ENCODE results near the gene FRYL.
"Not testable (repeated sequence)": the region's sequence is repeated elsewhere in the genome, so short reads cannot be mapped to it uniquely, and the experiment has no call there.

FRYL gene

DNA sequence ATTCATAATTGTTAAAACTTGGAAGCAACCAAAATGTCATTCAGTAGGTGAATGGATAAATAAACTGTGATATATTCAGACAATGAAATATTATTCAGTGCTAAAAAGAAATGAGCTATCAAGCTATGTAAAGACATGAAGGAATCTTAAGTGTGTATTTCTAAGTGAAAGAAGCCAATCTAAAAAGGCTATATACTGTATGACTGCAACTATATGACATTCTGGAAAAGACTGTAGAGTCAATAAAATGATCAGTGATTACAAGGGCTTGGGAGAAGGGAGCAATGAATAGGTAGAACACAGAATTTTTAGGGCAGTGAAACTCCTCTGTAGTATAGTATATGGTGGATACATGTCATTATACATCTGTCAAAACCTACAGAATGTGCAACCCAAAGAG is 139.9 kb downstream of the FRYL start:
- H3K27me3 ChIP-seq (ENCODE audit: control insufficient read depth, insufficient read depth, low read length), result no peaks in the 10 kb centered on the region
- peaks cover 4% of the 10 kb centered on the region for H3K4me1 ChIP-seq (ENCODE audit: control insufficient read depth, insufficient read depth, low read length)
- H3K9ac ChIP-seq (ENCODE audit: low read depth, low read length), result no peak overlapping the region
- H3K36me3 ChIP-seq (ENCODE audit: control insufficient read depth, insufficient read depth, low read length), result no peaks in the 10 kb centered on the region
- H3K9me3 ChIP-seq (ENCODE audit: control insufficient read depth, insufficient read depth, low read length), result no peaks in the 10 kb centered on the region
- H3K4me3 ChIP-seq (ENCODE audit: low read depth, low read length), result no peak overlapping the region

DNA sequence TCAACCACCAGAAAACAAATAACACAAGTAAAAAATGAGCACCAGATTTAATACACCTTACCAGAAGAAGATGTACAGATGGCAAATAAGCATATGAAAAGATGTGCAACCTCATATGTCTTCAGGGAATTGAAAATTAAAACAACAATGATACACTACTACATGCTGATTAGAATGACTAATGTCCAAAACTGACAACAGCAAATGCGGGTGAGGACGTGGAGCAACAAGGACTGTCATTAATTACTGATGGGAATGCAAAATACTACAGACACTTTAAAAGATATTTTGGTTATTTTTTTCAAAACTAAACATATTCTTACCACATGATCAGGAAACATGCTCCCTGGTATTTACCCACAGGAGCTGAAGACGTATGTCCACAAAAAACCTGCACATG is 140.3 kb downstream of the FRYL start:
- Histone ChIP-seq H3K27me3 (ENCODE audit: control insufficient read depth, insufficient read depth, low read length) (no peaks in the 10 kb centered on the region), H3K4me3 (ENCODE audit: low read depth, low read length) (no peak overlapping the region), H3K9ac (ENCODE audit: low read depth, low read length) (no peak overlapping the region), H3K4me1 (ENCODE audit: control insufficient read depth, insufficient read depth, low read length) (peaks cover 4% of the 10 kb centered on the region), H3K36me3 (ENCODE audit: control insufficient read depth, insufficient read depth, low read length) (no peaks in the 10 kb centered on the region), H3K9me3 (ENCODE audit: control insufficient read depth, insufficient read depth, low read length) (no peaks in the 10 kb centered on the region)

DNA sequence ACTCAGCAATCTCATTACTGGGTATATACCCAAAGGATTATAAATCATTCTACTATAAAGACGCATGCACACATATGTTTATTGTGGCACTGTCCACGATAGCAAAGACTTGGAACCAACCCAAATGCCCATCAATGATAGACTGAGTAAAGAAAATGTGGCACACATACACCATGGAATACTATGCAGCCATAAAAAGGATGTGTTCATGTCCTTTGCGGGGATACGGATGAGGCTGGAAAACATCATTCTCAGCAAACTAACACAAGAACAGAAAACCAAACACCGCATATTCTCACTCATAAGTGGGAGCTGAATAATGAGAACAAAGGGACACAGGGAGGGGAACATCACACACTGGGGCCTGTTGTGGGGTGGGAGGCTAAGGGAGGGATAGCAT is 141.5 kb downstream of the FRYL start:
- H3K36me3 ChIP-seq (ENCODE audit: control insufficient read depth, insufficient read depth, low read length); H3K4me3 ChIP-seq (ENCODE audit: low read depth, low read length); H3K4me1 ChIP-seq (ENCODE audit: control insufficient read depth, insufficient read depth, low read length); H3K9me3 ChIP-seq (ENCODE audit: control insufficient read depth, insufficient read depth, low read length); H3K27me3 ChIP-seq (ENCODE audit: control insufficient read depth, insufficient read depth, low read length); H3K9ac ChIP-seq (ENCODE audit: low read depth, low read length): not testable (repeated sequence)

DNA sequence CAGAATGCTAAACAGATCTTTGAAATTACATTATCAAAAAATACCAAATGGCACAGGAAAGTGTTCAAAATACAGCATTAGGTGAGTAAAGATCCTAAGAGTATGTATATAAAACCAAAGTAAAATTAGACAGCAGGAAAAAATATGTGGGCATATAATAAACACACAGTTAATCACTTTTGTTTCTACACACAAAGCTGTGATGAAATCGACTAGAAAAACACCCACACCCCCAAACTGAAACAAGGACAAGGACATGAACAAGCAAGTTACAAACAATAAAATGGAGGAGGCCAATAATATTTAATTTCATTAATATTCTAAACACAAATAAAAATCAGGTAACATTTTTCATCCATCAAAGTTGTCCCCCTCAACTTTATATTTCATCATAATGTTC is 143.2 kb downstream of the FRYL start:
- Histone ChIP-seq H3K4me3 (ENCODE audit: low read depth, low read length) (no peak overlapping the region), H3K9me3 (ENCODE audit: control insufficient read depth, insufficient read depth, low read length) (no peaks in the 10 kb centered on the region), H3K36me3 (ENCODE audit: control insufficient read depth, insufficient read depth, low read length) (no peaks in the 10 kb centered on the region), H3K4me1 (ENCODE audit: control insufficient read depth, insufficient read depth, low read length) (peaks cover 8% of the 10 kb centered on the region), H3K27me3 (ENCODE audit: control insufficient read depth, insufficient read depth, low read length) (no peaks in the 10 kb centered on the region), H3K9ac (ENCODE audit: low read depth, low read length) (no peak overlapping the region)

DNA sequence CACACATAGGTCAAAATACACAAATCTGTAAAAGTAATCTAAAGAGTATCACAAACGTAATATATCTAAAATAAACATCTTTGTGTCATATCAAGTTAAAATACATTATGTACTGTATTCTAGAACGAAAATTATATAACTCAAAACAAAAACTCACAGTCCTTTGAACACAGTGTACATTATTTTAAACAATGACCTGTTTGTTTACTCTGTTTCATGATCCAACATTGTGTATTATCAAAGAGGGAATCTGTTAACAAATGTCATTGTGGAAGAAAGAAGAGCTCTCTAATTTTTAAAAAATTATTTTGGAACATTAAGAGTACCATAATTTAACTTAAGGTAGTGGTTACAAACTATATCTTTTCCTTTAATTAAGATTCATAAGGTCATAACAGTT is 144.1 kb downstream of the FRYL start:
- Histone ChIP-seq H3K4me1 (ENCODE audit: control insufficient read depth, insufficient read depth, low read length) (peaks cover 6% of the 10 kb centered on the region), H3K27me3 (ENCODE audit: control insufficient read depth, insufficient read depth, low read length) (no peaks in the 10 kb centered on the region), H3K36me3 (ENCODE audit: control insufficient read depth, insufficient read depth, low read length) (no peaks in the 10 kb centered on the region), H3K9ac (ENCODE audit: low read depth, low read length) (no peak overlapping the region), H3K4me3 (ENCODE audit: low read depth, low read length) (no peak overlapping the region), H3K9me3 (ENCODE audit: control insufficient read depth, insufficient read depth, low read length) (no peaks in the 10 kb centered on the region)

DNA sequence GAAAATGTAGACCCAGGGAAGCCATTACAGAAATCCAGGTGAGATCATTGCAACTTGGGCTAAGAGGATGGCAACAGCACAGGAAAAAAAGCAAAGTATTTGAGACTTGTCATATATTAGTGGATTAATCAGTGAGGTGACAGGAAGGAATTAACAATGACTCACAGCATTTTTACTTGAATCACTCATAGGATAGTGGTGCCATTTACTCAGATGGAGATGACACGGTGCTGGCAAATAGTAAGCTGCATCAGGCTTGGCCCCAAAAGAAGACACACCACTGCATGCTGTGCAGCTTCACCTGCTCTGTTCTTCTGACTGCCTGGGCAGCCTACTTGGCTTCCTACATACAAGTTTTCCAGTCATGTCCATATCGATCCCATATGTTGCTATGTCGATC is 144.8 kb downstream of the FRYL start:
- H3K4me3 ChIP-seq (ENCODE audit: low read depth, low read length), result no peak overlapping the region
- no peak overlapping the region for H3K9ac ChIP-seq (ENCODE audit: low read depth, low read length)
- no peaks in the 10 kb centered on the region for H3K27me3 ChIP-seq (ENCODE audit: control insufficient read depth, insufficient read depth, low read length)
- peaks cover 3% of the 10 kb centered on the region for H3K4me1 ChIP-seq (ENCODE audit: control insufficient read depth, insufficient read depth, low read length)
- H3K36me3 ChIP-seq (ENCODE audit: control insufficient read depth, insufficient read depth, low read length), result no peaks in the 10 kb centered on the region
- H3K9me3 ChIP-seq (ENCODE audit: control insufficient read depth, insufficient read depth, low read length), result no peaks in the 10 kb centered on the region

DNA sequence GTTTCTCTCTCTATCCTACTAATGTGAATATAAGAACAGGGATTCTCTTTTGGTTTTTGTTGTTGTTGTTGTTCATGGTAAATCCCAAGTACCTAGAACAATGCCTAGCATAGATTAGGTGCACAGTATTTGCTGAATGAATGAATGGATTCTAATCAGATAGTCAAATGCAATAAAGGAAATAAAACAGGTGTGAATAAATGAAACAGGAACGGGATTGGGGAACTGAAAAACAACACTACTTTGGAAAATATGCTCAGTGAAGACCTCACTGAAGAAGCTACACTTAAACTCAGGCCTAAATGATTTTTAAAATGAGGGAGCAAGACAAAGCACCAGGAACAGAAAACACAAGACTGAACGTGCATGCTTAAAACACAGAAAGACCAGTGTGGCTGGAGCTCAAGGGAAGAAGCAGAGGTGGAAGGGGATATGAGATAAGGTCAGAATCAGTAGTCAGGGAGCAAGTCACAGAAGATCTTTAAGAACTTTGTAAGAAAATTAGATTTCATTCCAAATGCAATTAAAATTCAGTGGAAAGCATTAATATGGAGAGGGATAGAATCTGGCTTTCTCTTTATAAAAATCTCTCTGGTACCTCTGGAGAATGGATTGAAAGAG is 145.3 kb downstream of the FRYL start:
- H3K4me1 ChIP-seq (ENCODE audit: control insufficient read depth, insufficient read depth, low read length), result peaks cover 3% of the 10 kb centered on the region
- H3K27me3 ChIP-seq (ENCODE audit: control insufficient read depth, insufficient read depth, low read length), result no peaks in the 10 kb centered on the region
- H3K4me3 ChIP-seq (ENCODE audit: low read depth, low read length), result no peak overlapping the region
- no peak overlapping the region for H3K9ac ChIP-seq (ENCODE audit: low read depth, low read length)
- H3K9me3 ChIP-seq (ENCODE audit: control insufficient read depth, insufficient read depth, low read length), result no peaks in the 10 kb centered on the region
- H3K36me3 ChIP-seq (ENCODE audit: control insufficient read depth, insufficient read depth, low read length), result no peaks in the 10 kb centered on the region

DNA sequence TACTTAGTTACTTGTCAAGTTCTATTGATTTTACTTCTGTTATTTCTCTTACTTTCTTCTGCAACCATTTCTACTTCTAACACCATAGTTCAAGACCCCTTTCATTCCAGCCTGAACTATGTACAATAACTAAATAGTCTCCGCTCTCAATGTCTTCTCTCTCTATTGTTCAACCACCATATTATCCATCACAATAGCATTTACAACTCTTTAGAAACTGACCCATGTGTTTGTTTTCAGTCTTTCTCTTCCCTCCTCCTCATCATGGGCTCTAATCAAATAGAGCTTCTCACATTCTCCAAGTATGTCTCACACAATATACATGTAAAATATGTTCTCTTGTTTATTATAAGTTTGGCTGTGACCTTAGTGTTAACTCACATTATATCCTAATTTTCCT is 146.4 kb downstream of the FRYL start:
- Histone ChIP-seq H3K9ac (ENCODE audit: low read depth, low read length) (no peak overlapping the region), H3K9me3 (ENCODE audit: control insufficient read depth, insufficient read depth, low read length) (no peaks in the 10 kb centered on the region), H3K4me3 (ENCODE audit: low read depth, low read length) (no peak overlapping the region), H3K36me3 (ENCODE audit: control insufficient read depth, insufficient read depth, low read length) (no peaks in the 10 kb centered on the region), H3K4me1 (ENCODE audit: control insufficient read depth, insufficient read depth, low read length) (peaks cover 3% of the 10 kb centered on the region), H3K27me3 (ENCODE audit: control insufficient read depth, insufficient read depth, low read length) (no peaks in the 10 kb centered on the region)

DNA sequence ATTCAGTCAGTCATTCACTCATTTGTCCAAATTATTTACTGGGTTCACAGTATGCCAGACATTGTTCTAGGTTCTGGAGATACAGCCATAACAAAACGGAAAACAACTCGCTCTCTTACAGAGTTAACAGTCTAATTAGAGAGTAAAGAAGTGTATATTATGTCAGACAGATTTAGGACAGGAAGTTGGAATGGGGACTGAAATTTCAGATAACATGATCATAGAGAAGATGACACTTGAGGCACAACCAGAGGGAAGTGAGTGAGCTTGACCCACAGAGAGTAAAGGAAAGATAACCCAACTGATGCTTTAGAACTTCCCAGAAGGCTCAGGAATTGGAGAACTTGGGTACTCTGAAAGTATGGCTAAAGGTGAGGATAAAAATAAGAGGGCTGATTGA is 150.6 kb downstream of the FRYL start:
- Histone ChIP-seq H3K27me3 (ENCODE audit: control insufficient read depth, insufficient read depth, low read length) (no peaks in the 10 kb centered on the region), H3K36me3 (ENCODE audit: control insufficient read depth, insufficient read depth, low read length) (no peaks in the 10 kb centered on the region), H3K4me1 (ENCODE audit: control insufficient read depth, insufficient read depth, low read length) (peaks cover 3% of the 10 kb centered on the region), H3K9me3 (ENCODE audit: control insufficient read depth, insufficient read depth, low read length) (no peaks in the 10 kb centered on the region), H3K4me3 (ENCODE audit: low read depth, low read length) (no peak overlapping the region), H3K9ac (ENCODE audit: low read depth, low read length) (no peak overlapping the region)

DNA sequence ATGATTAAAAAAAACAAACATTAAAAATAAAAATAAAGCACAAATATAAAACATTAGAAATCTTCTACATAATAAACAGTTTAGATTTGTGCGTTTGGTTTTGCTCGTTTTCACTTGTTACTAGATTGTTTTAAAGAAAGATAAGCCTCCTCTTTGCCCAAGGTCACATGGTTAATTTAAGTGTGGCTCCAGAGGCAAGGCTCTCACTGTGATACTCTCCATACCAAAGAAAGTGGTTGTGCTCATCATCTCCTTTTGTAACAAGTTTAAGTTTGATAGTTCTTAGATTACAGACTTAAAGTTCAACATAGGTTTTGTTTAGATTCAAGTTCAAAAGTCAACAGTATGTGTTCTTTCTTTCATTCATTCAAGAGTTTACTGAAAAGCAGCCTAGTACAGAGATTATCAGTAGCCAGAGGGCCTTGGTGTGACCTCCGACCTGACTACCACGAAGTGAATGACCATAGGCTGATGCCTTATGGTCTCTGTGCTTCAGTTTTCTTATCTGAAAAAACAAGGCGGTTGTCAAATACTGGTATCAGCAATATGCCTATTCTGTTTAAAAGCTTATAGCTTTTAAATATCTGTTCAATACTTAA is 156.8 kb downstream of the FRYL start:
- H3K9ac ChIP-seq (ENCODE audit: low read depth, low read length), result no peak overlapping the region

DNA sequence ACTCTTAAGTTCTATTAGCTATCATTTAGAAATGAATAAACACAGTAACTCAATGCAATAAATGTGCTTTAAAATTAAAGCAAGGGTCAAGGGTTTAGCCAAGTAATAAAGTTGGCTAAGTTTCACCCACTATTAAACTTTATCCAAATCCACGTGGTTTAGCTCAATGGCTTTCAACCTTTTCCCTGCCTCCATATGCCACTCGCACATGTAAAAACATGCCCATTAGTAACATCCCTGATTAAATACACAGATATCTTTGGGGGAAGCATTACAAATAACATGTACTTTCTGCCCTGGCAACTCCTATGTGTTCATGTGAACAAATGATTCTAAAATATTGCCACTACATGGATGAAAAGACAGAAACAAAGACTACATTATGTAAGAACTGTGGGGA is 159.2 kb downstream of the FRYL start:
- Histone ChIP-seq H3K36me3 (ENCODE audit: control insufficient read depth, insufficient read depth, low read length) (no peaks in the 10 kb centered on the region), H3K9me3 (ENCODE audit: control insufficient read depth, insufficient read depth, low read length) (no peaks in the 10 kb centered on the region), H3K4me1 (ENCODE audit: control insufficient read depth, insufficient read depth, low read length) (no peaks in the 10 kb centered on the region), H3K27me3 (ENCODE audit: control insufficient read depth, insufficient read depth, low read length) (no peaks in the 10 kb centered on the region), H3K4me3 (ENCODE audit: low read depth, low read length) (no peak overlapping the region), H3K9ac (ENCODE audit: low read depth, low read length) (no peak overlapping the region)

More for the DNA sequence above, 156.8 kb downstream of the FRYL start:
- H3K27me3 ChIP-seq (ENCODE audit: control insufficient read depth, insufficient read depth, low read length), result no peaks in the 10 kb centered on the region
- no peak overlapping the region for H3K4me3 ChIP-seq (ENCODE audit: low read depth, low read length)
- no peaks in the 10 kb centered on the region for H3K4me1 ChIP-seq (ENCODE audit: control insufficient read depth, insufficient read depth, low read length)
- no peaks in the 10 kb centered on the region for H3K9me3 ChIP-seq (ENCODE audit: control insufficient read depth, insufficient read depth, low read length)
- no peaks in the 10 kb centered on the region for H3K36me3 ChIP-seq (ENCODE audit: control insufficient read depth, insufficient read depth, low read length)

DNA sequence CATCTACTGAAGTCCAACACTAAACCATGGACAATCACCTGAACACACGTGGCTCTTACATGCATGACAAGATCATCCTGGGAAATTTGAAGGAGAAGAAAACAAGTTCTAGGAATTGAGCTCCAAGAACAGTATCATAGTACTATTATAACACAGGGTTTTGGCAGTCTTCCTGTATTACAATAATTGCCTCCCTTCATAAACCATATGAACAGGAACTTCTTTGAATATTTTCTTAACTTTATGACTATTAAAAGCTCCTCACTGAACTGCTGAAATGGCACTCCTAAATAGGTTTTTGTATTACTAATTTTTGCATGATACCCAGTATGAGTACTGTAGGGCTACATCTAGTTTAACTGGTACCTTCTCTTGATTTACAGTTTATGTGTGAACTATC is 160.0 kb downstream of the FRYL start:
- no peak overlapping the region for H3K9ac ChIP-seq (ENCODE audit: low read depth, low read length)
- H3K27me3 ChIP-seq (ENCODE audit: control insufficient read depth, insufficient read depth, low read length), result no peaks in the 10 kb centered on the region
- no peaks in the 10 kb centered on the region for H3K4me1 ChIP-seq (ENCODE audit: control insufficient read depth, insufficient read depth, low read length)
- H3K36me3 ChIP-seq (ENCODE audit: control insufficient read depth, insufficient read depth, low read length), result no peaks in the 10 kb centered on the region
- H3K4me3 ChIP-seq (ENCODE audit: low read depth, low read length), result no peak overlapping the region
- H3K9me3 ChIP-seq (ENCODE audit: control insufficient read depth, insufficient read depth, low read length), result no peaks in the 10 kb centered on the region

Data from iPS-15b (cell line).